Subcutaneous abdominal adipose tissue (tissue), 5 donors: ENCODE data around the gene B3GAT1.

Source experiments
- H3K27ac ChIP-seq: one replicate; pipeline ENCODE4 v1.7.0; 2013; ENCODE audit warnings: low read depth, mild to moderate bottlenecking, inconsistent platforms, low read length, moderate library complexity
- H3K27me3 ChIP-seq, 5 donors: one replicate each; pipeline ENCODE4 v1.7.0; 2013; ENCODE audit warnings: low read length in 5 of 5, inconsistent platforms in 1 of 5; ENCODE audit not compliant: control insufficient read depth in 5 of 5, insufficient read depth in 4 of 5
- H3K36me3 ChIP-seq, 5 donors: one replicate each; pipeline ENCODE4 v1.7.0; 2013; ENCODE audit warnings: low read length in 5 of 5; ENCODE audit not compliant: control insufficient read depth in 5 of 5, insufficient read depth in 5 of 5
- H3K4me1 ChIP-seq, 5 donors: one replicate each; pipeline ENCODE4 v1.7.0; 2013; ENCODE audit warnings: low read length in 5 of 5, mild to moderate bottlenecking in 3 of 5, moderate library complexity in 1 of 5; ENCODE audit not compliant: control insufficient read depth in 5 of 5, insufficient read depth in 5 of 5
- H3K4me3 ChIP-seq, 5 donors: one replicate each; pipeline ENCODE4 v1.7.0; 2013; ENCODE audit warnings: low read length in 5 of 5, low read depth in 1 of 5
- H3K9ac ChIP-seq, 5 donors: one replicate each; pipeline ENCODE4 v1.7.0; 2013; ENCODE audit warnings: low read length in 5 of 5, mild to moderate bottlenecking in 4 of 5, moderate library complexity in 3 of 5
- H3K9me3 ChIP-seq, 5 donors: one replicate each; pipeline ENCODE4 v1.7.0; 2013; ENCODE audit warnings: low read length in 5 of 5; ENCODE audit not compliant: control insufficient read depth in 5 of 5
- donor health status: healthy.
- donor health status: healthy.
- donor health status: healthy.
- donor health status: healthy.
- donor health status: healthy.

Gene B3GAT1

DNA sequence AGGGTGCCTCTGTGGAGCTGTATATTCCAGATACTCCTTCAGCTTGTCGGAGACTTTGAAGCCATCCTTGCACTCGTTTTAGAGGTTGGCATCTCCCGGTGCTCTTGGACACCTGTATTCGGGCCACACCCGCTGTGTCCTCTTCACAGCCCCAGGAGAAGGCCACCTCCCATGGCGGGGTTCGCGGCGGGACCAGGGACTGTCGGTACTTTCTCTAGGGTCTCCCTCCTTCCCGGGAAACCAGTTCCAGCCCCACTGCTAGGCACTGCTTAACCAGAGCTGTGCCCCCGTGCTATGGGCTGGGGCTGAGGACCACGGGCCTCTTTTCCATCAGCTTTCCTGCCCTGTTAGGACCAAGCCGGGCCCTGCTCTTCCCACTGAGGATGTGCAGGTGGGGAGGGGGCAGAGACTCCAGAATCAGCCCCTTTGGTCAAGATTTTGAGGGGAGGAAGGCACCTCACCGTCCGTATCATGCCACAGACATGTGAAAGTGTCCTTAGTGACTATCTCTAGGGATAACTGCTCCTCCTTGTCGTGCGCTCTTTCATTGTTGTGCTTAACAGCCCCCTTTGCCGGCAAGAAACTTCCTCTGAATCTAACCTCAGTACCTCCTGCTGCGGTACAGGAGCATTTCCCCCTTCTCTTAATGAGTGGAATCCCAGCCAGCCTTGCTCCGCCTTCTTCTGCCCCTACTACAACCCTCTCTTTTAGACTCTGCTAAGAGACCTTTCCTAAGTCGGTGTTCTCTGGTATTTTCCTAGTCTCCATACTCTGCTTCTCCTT, 1.2 kb upstream of the B3GAT1 start:
- Histone ChIP-seq H3K9me3 (no peaks in the 10 kb centered on the region), H3K4me3 (peak overlapping the region in 1 of 5 donors; percentile 22), H3K36me3 (no peaks in the 10 kb centered on the region), H3K9ac (no peak overlapping the region), H3K27me3 (peaks cover 35 to 68% (median 54%) of the 10 kb centered on the region in 5 donors), H3K4me1 (peaks cover 1 to 31% (median 9%) of the 10 kb centered on the region in 5 donors), H3K27ac (no peak overlapping the region)

DNA sequence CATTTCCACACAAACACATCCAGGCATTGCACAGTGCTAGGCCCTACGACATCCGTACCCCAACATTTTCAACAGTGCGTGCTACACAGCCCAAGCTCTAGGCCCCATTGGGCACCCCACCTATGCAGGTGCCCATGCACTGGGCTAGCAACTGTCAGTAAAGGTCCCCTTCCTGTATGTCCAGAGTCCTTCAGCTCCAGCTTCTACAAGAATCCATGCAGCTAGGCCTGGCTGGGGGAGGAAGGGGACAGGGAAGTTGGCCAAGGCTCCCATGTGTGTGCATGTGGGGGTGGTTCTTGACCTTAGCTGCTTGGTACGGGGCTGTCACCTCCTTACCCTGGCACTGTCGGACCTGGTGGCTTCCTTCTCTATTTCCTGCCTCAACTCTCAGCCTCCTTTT, 1.3 kb downstream of the B3GAT1 start:
- no peak overlapping the region for H3K27ac ChIP-seq
- H3K36me3 ChIP-seq, result no peaks in the 10 kb centered on the region
- H3K4me1 ChIP-seq, result peaks cover 0 to 31% (median 9%) of the 10 kb centered on the region in 5 donors
- no peak overlapping the region for H3K4me3 ChIP-seq
- peaks cover 36 to 72% (median 54%) of the 10 kb centered on the region in 5 donors for H3K27me3 ChIP-seq
- H3K9me3 ChIP-seq, result no peaks in the 10 kb centered on the region
- H3K9ac ChIP-seq, result no peak overlapping the region

DNA sequence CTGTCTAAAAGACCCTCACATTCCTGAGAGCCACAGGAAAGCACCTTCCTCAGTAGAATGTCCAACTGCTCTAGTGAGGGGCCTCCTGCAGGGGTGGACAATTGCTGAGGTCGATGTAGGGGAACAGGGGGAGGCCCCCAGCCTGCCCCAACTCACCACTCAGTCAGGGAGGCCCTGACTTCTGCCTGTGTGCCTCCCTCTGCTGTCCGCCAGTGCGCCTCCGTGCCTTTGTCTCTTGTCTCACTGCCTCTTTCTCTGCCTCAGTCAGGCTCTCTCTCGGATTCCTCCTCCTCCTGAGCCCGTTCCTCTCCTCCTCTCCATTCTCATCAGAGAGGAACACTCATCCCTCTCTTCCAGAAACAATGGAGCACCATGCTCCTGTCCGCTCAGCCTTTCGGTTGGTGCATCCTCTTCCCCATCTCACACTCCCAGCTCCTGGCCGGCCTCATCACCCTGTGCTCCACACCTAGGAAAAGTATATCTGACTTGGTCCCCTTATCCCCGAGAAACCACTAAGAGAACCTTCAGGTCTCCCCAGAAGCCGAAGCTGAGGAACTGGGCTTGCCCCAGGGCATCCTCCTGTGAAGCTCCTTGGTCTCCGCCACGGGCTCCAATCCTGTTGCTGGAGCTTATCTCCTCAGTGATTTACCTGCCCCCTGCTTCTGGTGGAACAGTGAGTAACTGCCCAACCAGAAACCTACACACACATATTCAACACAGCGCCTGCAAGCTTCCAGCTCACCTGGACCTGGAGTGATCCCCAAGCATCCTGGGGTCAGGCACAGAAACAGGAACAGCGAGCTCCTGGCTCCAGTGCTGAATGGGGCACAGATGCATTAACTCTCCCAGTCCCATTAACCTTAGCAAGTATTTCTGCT, 2.3 kb downstream of the B3GAT1 start:
- no peaks in the 10 kb centered on the region for H3K36me3 ChIP-seq
- peaks cover 28 to 72% (median 55%) of the 10 kb centered on the region in 5 donors for H3K27me3 ChIP-seq
- peaks cover 0 to 22% (median 9%) of the 10 kb centered on the region in 5 donors for H3K4me1 ChIP-seq
- no peak overlapping the region for H3K27ac ChIP-seq
- no peak overlapping the region for H3K4me3 ChIP-seq
- H3K9me3 ChIP-seq, result no peaks in the 10 kb centered on the region
- no peak overlapping the region for H3K9ac ChIP-seq

DNA sequence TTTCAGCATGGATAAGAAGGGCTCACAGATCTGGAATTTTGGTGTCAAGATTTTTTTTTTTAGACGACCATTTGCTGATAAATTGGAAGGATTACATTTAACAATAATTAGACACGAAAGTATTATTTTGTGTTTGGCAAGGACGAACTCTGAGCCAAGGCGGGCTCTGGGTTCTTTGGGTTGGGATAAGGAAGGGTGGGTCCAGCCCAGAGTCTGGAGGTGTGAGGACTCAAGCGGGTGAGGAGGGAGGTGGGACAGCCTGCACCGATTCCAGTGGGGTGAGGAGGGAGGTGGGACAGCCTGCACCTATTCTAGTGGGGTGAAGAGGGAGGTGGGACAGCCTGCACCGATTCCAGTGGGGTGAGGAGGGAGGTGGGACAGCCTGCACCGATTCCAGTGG, 4.1 kb downstream of the B3GAT1 start:
- Histone ChIP-seq H3K4me3 (no peak overlapping the region), H3K4me1 (peaks cover 0 to 15% (median 7%) of the 10 kb centered on the region in 5 donors), H3K36me3 (no peaks in the 10 kb centered on the region), H3K27me3 (peaks cover 22 to 56% (median 47%) of the 10 kb centered on the region in 5 donors), H3K9me3 (peaks cover 0 to 4% (median 0%) of the 10 kb centered on the region in 5 donors), H3K27ac (no peak overlapping the region), H3K9ac (no peak overlapping the region)

DNA sequence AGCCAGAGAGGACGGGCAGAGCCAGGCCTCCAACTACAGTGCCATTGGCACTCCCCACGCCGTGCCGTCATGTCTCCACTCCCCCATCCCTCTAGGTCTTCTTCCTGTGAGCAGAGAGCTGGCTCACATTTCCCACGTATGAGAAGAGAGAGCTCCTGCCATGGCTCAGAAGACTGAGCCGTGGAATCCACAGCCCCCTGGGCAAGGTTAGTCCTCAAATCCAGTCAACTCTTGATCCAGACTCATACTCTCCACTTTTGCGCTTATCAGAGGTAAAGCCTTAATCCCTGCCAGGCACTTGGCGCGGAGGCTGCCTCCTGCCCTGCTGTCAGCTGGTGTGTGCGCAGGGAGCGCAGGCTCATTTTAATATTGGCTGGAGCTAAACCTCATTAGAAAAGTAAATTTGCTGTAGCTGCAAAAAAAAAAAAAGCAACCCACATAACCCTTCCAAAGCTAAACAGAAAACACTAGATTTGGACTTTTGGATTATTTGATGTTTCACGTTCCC, 4.7 kb downstream of the B3GAT1 start:
- H3K9me3 ChIP-seq, result peaks cover 0 to 4% (median 0%) of the 10 kb centered on the region in 5 donors
- no peak overlapping the region for H3K4me3 ChIP-seq
- H3K36me3 ChIP-seq, result no peaks in the 10 kb centered on the region
- H3K27ac ChIP-seq, result no peak overlapping the region
- H3K9ac ChIP-seq, result no peak overlapping the region
- H3K4me1 ChIP-seq, result peaks cover 0 to 10% (median 7%) of the 10 kb centered on the region in 5 donors
- peaks cover 22 to 54% (median 44%) of the 10 kb centered on the region in 5 donors for H3K27me3 ChIP-seq

DNA sequence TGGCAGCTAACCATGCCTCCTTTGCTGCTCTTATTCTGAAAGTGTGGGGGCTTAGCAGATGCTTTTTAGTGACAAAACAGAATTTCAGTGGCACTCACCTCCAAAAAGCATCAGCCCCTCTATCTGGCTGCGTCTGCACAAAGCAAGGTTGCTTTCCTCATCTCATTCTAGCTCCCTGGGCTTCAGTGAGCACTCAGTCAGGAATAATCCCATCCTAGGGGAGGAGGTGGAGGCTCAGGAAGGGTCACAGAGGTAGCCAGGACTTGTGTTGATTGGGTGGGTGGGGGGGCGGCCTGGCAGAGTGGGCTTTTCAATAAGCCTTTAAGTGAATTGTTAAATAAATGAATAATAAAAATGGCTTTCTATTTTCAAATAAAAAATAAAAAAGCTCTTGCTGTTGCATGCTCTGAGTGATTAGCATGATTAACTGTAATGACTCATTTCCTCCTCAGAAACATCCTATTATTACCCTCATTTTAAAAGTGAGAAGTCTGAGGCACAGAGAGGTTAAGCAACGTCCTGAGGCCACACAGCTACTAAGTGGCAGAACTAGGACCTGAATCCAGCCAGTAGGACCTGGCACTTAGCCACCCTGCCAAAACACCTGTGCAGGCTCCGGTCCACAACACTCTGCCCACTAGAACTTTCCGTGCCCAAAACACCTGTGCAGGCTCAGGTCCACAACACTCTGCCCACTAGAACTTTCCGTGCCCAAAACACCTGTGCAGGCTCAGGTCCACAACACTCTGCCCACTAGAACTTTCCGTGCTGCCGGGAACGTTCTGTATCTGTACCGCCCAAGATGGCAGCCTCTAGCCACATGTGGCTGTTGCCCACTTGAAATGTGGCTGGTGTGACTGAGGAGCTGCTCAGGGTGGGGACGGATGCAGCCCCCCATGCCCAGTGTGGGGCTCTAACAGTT, 5.5 kb downstream of the B3GAT1 start:
- H3K4me3 ChIP-seq, result no peak overlapping the region
- no peak overlapping the region for H3K27ac ChIP-seq
- H3K4me1 ChIP-seq, result peaks cover 0 to 7% (median 6%) of the 10 kb centered on the region in 5 donors
- no peaks in the 10 kb centered on the region for H3K36me3 ChIP-seq
- H3K9me3 ChIP-seq, result peaks cover 0 to 4% (median 0%) of the 10 kb centered on the region in 5 donors
- peaks cover 22 to 55% (median 44%) of the 10 kb centered on the region in 5 donors for H3K27me3 ChIP-seq
- no peak overlapping the region for H3K9ac ChIP-seq

DNA sequence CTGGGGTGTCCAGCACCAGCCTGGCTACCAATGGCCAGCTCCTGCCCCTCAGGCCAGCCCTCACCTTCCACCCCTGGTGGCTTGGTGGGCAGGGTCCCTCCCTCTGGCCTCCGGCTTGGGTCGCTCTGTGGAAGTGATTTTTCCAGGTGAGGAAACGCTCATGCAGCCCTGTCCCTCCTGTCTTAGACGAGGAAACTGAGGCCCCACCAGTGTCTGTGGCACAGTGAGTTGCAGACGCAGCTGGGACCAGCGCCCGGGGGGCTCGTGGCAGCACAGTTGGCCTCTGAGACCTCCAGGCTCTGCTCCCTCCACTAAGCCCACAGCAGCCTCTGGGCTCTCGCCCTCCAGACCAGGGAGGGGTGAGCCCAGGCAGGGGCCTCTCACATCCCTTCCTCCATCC, 6.2 kb downstream of the B3GAT1 start:
- Histone ChIP-seq H3K27ac (no peak overlapping the region), H3K4me1 (peaks cover 0 to under 1% (median 0%) of the 10 kb centered on the region in 5 donors), H3K36me3 (no peaks in the 10 kb centered on the region), H3K9me3 (peaks cover 0 to 4% (median 0%) of the 10 kb centered on the region in 5 donors), H3K4me3 (no peak overlapping the region), H3K27me3 (peaks cover 15 to 48% (median 37%) of the 10 kb centered on the region in 5 donors), H3K9ac (no peak overlapping the region)

DNA sequence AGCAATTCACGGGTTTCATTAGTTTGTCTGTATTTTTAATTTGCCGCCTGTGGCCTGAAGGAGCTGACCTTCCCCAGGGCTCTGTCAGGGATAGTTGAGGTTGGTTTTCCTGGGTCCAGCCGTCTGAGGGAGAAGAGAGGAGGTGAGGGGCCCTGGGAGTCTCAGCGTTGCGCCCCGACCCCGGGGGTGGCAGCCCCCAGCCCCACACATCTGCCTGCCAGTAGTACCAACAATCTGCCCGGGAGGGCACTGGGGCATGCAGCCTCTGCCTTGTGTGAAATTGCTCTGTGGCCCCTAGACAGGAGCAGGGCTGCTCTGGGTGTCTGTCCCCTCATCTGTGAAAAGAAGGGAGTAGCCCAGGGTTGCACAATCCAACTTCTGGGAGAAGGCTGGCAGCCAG, 6.6 kb downstream of the B3GAT1 start:
- H3K9me3 ChIP-seq, result peaks cover 0 to 4% (median 0%) of the 10 kb centered on the region in 5 donors
- no peak overlapping the region for H3K27ac ChIP-seq
- no peak overlapping the region for H3K9ac ChIP-seq
- no peak overlapping the region for H3K4me3 ChIP-seq
- H3K36me3 ChIP-seq, result no peaks in the 10 kb centered on the region
- peaks cover 11 to 44% (median 33%) of the 10 kb centered on the region in 5 donors for H3K27me3 ChIP-seq
- H3K4me1 ChIP-seq, result no peaks in the 10 kb centered on the region

DNA sequence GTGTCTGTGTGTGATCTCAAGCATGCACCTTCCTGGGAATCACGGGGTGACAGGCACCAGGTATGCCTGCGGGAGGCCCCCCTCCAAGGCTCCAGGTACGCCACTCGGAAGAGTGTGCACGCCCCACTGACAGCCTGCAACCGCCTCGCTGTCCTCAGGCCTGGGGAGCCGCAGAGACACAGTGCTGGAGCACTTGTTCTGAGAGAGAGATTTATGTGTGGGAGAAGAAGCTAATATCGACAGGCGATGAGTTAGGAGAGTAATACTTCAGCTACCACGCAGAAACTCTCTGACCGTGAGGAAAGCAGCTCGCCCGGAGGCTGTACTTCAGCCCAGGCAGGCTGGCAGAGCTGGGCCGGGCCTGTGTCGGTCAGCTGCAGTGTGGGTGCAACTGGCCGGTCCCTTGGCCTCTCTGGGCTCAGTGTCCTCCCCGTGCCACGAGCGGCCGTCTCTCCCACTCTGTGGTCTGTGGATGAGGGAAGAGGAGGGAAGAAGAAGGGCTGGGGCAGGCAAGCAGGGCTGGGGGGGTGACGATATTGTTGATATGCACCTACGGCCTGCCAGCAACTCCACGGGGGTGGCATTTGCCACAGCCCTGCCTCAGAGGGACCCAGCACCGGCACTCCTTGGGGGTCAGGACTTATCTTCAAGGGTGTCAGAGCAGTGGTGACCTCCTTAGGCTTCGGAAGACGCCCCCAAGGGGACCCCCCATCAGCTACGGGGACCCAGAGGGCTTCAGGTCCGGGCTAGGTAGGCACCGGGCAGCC, 7.3 kb downstream of the B3GAT1 start:
- no peaks in the 10 kb centered on the region for H3K36me3 ChIP-seq
- no peak overlapping the region for H3K4me3 ChIP-seq
- no peak overlapping the region for H3K27ac ChIP-seq
- peaks cover 0 to 4% (median 0%) of the 10 kb centered on the region in 5 donors for H3K9me3 ChIP-seq
- H3K9ac ChIP-seq, result no peak overlapping the region
- peaks cover 7 to 42% (median 31%) of the 10 kb centered on the region in 5 donors for H3K27me3 ChIP-seq
- no peaks in the 10 kb centered on the region for H3K4me1 ChIP-seq
